Activated CD4-positive, alpha-beta T cell treated with anti-CD3 and anti-CD28 coated beads, Interleukin-2, amount 50 U/mL, for 24 hours (primary cell): ENCODE measurements around the gene ASB13.

Experiments
- DNase-seq, 2 donors: peaks; one replicate each; pipeline ENCODE4 v3.0.0-alpha.2; 2020; ENCODE audit warnings: low read depth in 1 of 2, low spot score in 1 of 2

ASB13 gene

GRCh38 chr10:5591336-5591824, 75.0 kb downstream of the ASB13 start:
- DNase-seq = no peak

GRCh38 chr10:5590816-5591215, 75.6 kb downstream of the ASB13 start:
- DNase-seq = no peak

- DNase-seq = no peak
These were observed 76.5 kb downstream of the ASB13 start for GRCh38 chr10:5589661-5590511.

GRCh38 chr10:5589011-5589660, 77.3 kb downstream of the ASB13 start:
- DNase-seq = no peak
